EL (cell line): ENCODE data around the gene C1orf226.
"Not testable (repeated sequence)": the region's sequence is repeated elsewhere in the genome, so short reads cannot be mapped to it uniquely, and the experiment has no call there.

Source experiments
- DNase-seq: peaks from one replicate; pipeline ENCODE4 v3.0.0-alpha.2; 2016

Gene C1orf226

GRCh38 chr1:162416215-162416614 lies 34.7 kb downstream of the C1orf226 start:
- DNase-seq, result no peak

- DNase-seq, result no peak
These were observed 35.4 kb downstream of the C1orf226 start for GRCh38 chr1:162416909-162417308.

- no peak for DNase-seq
These were observed 36.1 kb downstream of the C1orf226 start for GRCh38 chr1:162417650-162418049.

GRCh38 chr1:162418584-162418983 lies 37.1 kb downstream of the C1orf226 start:
- not testable (repeated sequence) for DNase-seq

- peak; percentile 58 for DNase-seq
These were observed 38.0 kb downstream of the C1orf226 start for GRCh38 chr1:162419450-162419931.

GRCh38 chr1:162420120-162420519 lies 38.6 kb downstream of the C1orf226 start:
- no peak for DNase-seq

- no peak for DNase-seq
These were observed 40.0 kb downstream of the C1orf226 start for GRCh38 chr1:162421258-162422164.

GRCh38 chr1:162422662-162423375 lies 41.3 kb downstream of the C1orf226 start:
- DNase-seq, result no peak

- DNase-seq, result no peak
These were observed 49.1 kb downstream of the C1orf226 start for GRCh38 chr1:162430583-162430982.

- not testable (repeated sequence) for DNase-seq
These were observed 51.6 kb downstream of the C1orf226 start for GRCh38 chr1:162432977-162433713.
